IMR-90 (cell line): Measurements from ENCODE around the gene SPI1. TPM values are rescaled to one million over a fixed set of nuclear protein-coding genes. Genes with fewer than 3 reads are reported as not detected.

Source experiments
- ATAC-seq: fragments of 200-7000 bp; cut with Tn5 transposase; 2 replicates; pipeline ENCODE4 v1.9.1; 2020; ENCODE audit warnings: low read depth, mild to moderate bottlenecking, moderate library complexity
- BruUV-seq: library from RNA; stranded (reverse); fragments of 400-500 nt; replicated peaks from 2 replicates; lab custom pipeline; 2021; lab: Mats Ljungman, UMichigan
- CTCF ChIA-PET: fragments of 300-600 bp; formaldehyde crosslinking; extraction: SDS; loops from one replicate; lab custom pipeline; 2021; ENCODE audit warnings: antibody characterized with exemption; lab: Yijun Ruan, JAX
- POLR2A ChIA-PET: fragments of 300-600 bp; sonication (Branson Sonifier 250); formaldehyde crosslinking; loops from one replicate; lab custom pipeline; 2022; ENCODE audit warnings: antibody characterized with exemption; ENCODE audit not compliant: unreplicated experiment; lab: Charles Lee
- DNase-seq: peaks from one replicate; pipeline ENCODE4 v3.0.0; 2013
- H2AFZ ChIP-seq: replicated peaks from 2 replicates; pipeline ENCODE3; 2013; ENCODE audit warnings: low read length, mild to moderate bottlenecking; ENCODE audit not compliant: poor library complexity
- H2AK5ac ChIP-seq: 2 replicates; pipeline ENCODE4 v1.6.1; 2013; ENCODE audit warnings: low read depth, low read length, inconsistent platforms
- H2AK9ac ChIP-seq: replicated peaks from 2 replicates; pipeline ENCODE3; 2013; ENCODE audit warnings: mild to moderate bottlenecking, low read depth, low read length, moderate library complexity; ENCODE audit not compliant: poor library complexity
- H2BK120ac ChIP-seq: 2 replicates; pipeline ENCODE4 v1.6.1; 2013; ENCODE audit warnings: low read depth, low read length, inconsistent platforms
- H2BK15ac ChIP-seq: 3 replicates; pipeline ENCODE4 v1.6.1; 2013; ENCODE audit warnings: low read depth, low read length, inconsistent platforms
- H2BK20ac ChIP-seq: 2 replicates; pipeline ENCODE4 v1.6.1; 2013; ENCODE audit warnings: low read depth, mild to moderate bottlenecking, inconsistent platforms, low read length, moderate library complexity
- H2BK5ac ChIP-seq: 2 replicates; pipeline ENCODE4 v1.6.1; 2013; ENCODE audit warnings: mild to moderate bottlenecking, low read depth, low read length, inconsistent platforms; ENCODE audit not compliant: poor library complexity, severe bottlenecking
- H3K14ac ChIP-seq: replicated peaks from 2 replicates; pipeline ENCODE4 v1.6.1; 2013; ENCODE audit warnings: low read depth, low read length, inconsistent platforms
- H3K18ac ChIP-seq: 2 replicates; pipeline ENCODE4 v1.6.1; 2013; ENCODE audit warnings: low read depth, low read length, control low read depth
- H3K23ac ChIP-seq: 2 replicates; pipeline ENCODE4 v1.6.1; 2013; ENCODE audit warnings: low read depth, low read length, inconsistent platforms
- H3K27ac ChIP-seq: 2 replicates; pipeline ENCODE4 v1.5.1; 2013; ENCODE audit warnings: mild to moderate bottlenecking, control low read depth, low read length; ENCODE audit not compliant: insufficient read depth
- H3K27me3 ChIP-seq: 2 replicates; pipeline ENCODE4 v1.6.1; 2013; ENCODE audit warnings: low read length; ENCODE audit not compliant: control insufficient read depth, insufficient read depth
- H3K36me3 ChIP-seq: 2 replicates; pipeline ENCODE4 v1.6.1; 2013; ENCODE audit warnings: low read length, mixed read lengths; ENCODE audit not compliant: control insufficient read depth, insufficient read depth
- H3K4ac ChIP-seq: 2 replicates; pipeline ENCODE4 v1.6.1; 2013; ENCODE audit warnings: low read depth, low read length, inconsistent platforms
- H3K4me1 ChIP-seq: 2 replicates; pipeline ENCODE4 v1.6.1; 2013; ENCODE audit warnings: low read length, mixed read lengths; ENCODE audit not compliant: control insufficient read depth, insufficient read depth
- H3K4me2 ChIP-seq: 2 replicates; pipeline ENCODE4 v1.6.1; 2013; ENCODE audit warnings: low read depth, mild to moderate bottlenecking, control low read depth, low read length, moderate library complexity
- H3K4me3 ChIP-seq: 2 replicates; pipeline ENCODE4 v1.5.1; 2013; ENCODE audit warnings: low read depth, mild to moderate bottlenecking, control low read depth, low read length, moderate library complexity; ENCODE audit not compliant: insufficient read depth
- H3K56ac ChIP-seq: 2 replicates; pipeline ENCODE4 v1.6.1; 2013; ENCODE audit warnings: low read length, inconsistent platforms; ENCODE audit not compliant: insufficient read depth; ENCODE audit errors: extremely low read depth
- H3K79me1 ChIP-seq, 2 experiments: 2 replicates each; pipeline ENCODE4 v1.6.1; 2013; ENCODE audit warnings: low read length in 2 of 2, inconsistent platforms in 1 of 2, low read depth in 1 of 2
- H3K9ac ChIP-seq: 2 replicates; pipeline ENCODE4 v1.6.1; 2013; ENCODE audit warnings: low read depth, low read length, control low read depth
- H3K9me1 ChIP-seq: 2 replicates; pipeline ENCODE4 v1.6.1; 2013; ENCODE audit warnings: low read length, inconsistent platforms; ENCODE audit not compliant: insufficient read depth
- H3K9me3 ChIP-seq: 2 replicates; pipeline ENCODE4 v1.6.1; 2013; ENCODE audit warnings: low read length; ENCODE audit not compliant: control insufficient read depth, insufficient read depth
- H4K20me1 ChIP-seq: 2 replicates; pipeline ENCODE4 v1.6.1; 2013; ENCODE audit warnings: low read length, inconsistent platforms; ENCODE audit not compliant: insufficient read depth
- H4K5ac ChIP-seq: 2 replicates; pipeline ENCODE4 v1.6.1; 2013; ENCODE audit warnings: mild to moderate bottlenecking, low read depth, low read length, control low read depth
- H4K8ac ChIP-seq, 2 experiments: 2 replicates each; pipeline ENCODE4 v1.6.1; 2013; ENCODE audit warnings: low read depth in 2 of 2, low read length in 2 of 2, control low read depth in 1 of 2, inconsistent platforms in 1 of 2
- H4K91ac ChIP-seq: 2 replicates; pipeline ENCODE4 v1.6.1; 2013; ENCODE audit warnings: low read depth, low read length, inconsistent platforms; ENCODE audit not compliant: insufficient read depth
- MXI1 ChIP-seq: IDR thresholded peaks from 2 replicates; pipeline ENCODE4 v1.6.1; 2012; ENCODE audit warnings: low read depth, mild to moderate bottlenecking, low read length, moderate library complexity, borderline replicate concordance
- POLR2A ChIP-seq: IDR thresholded peaks from 2 replicates; pipeline ENCODE4 v1.6.1; 2012; ENCODE audit warnings: mild to moderate bottlenecking, low read depth, low read length
- RFX5 ChIP-seq: IDR thresholded peaks from 2 replicates; pipeline ENCODE4 v1.8.0; 2012; ENCODE audit warnings: low read depth, mild to moderate bottlenecking, low read length, moderate library complexity
- SMC3 ChIP-seq: fragments of 150-350 bp; IDR thresholded peaks from 2 replicates; pipeline ENCODE4 v1.6.1; 2016; ENCODE audit warnings: low read depth, mild to moderate bottlenecking, antibody characterized with exemption, low read length, moderate library complexity
- WGBS, 2 experiments: methylation state at CpG; one replicate each; pipeline versions ENCODE4 v1.1.5 to v1.1.7; 2013; ENCODE audit warnings: missing lambda C conversion rate in 2 of 2; ENCODE audit not compliant: insufficient read length in 1 of 2; ENCODE audit errors: extremely low coverage in 2 of 2; 5-methylcytosine and 5-hydroxymethylcytosine counted together
- dilution Hi-C: fragments of 300-500 bp; cut with HindIII; formaldehyde crosslinking; loops from one replicate; pipeline ENCODE4 v1.14.3; 2018; ENCODE audit warnings: low sequenced_read_pairs; ENCODE audit not compliant: unreplicated experiment
- in situ Hi-C: fragments of 300-500 bp; cut with MboI; formaldehyde crosslinking; loops from 3 replicates; pipeline ENCODE4 v1.14.3; 2019; ENCODE audit warnings: low sequenced_read_pairs, inconsistent platforms, mixed read lengths
- intact Hi-C: fragments of 100-400 bp; cut with micrococcal nuclease; formaldehyde crosslinking; loops from 2 replicates; pipeline ENCODE4 v1.10.0; 2022
- polyA plus RNA-seq, 3 experiments: library from polyadenylated mRNA; depleted of rRNA; stranded (reverse); fragments of >200 nt; gene quantifications; 2 replicates each; pipeline ENCODE4 v1.2.3, GENCODE V29; 2012; ENCODE audit warnings: low replicate concordance in 1 of 3
- total RNA-seq: library from RNA; depleted of rRNA; stranded (reverse); fragments of >200 nt; gene quantifications from 2 replicates; pipeline ENCODE4 v1.2.3, GENCODE V29; 2012

Gene SPI1
- total and polyA plus RNA-seq, 2 of the 4 experiments (the other 2 are of a cell fraction): not detected

DNA sequence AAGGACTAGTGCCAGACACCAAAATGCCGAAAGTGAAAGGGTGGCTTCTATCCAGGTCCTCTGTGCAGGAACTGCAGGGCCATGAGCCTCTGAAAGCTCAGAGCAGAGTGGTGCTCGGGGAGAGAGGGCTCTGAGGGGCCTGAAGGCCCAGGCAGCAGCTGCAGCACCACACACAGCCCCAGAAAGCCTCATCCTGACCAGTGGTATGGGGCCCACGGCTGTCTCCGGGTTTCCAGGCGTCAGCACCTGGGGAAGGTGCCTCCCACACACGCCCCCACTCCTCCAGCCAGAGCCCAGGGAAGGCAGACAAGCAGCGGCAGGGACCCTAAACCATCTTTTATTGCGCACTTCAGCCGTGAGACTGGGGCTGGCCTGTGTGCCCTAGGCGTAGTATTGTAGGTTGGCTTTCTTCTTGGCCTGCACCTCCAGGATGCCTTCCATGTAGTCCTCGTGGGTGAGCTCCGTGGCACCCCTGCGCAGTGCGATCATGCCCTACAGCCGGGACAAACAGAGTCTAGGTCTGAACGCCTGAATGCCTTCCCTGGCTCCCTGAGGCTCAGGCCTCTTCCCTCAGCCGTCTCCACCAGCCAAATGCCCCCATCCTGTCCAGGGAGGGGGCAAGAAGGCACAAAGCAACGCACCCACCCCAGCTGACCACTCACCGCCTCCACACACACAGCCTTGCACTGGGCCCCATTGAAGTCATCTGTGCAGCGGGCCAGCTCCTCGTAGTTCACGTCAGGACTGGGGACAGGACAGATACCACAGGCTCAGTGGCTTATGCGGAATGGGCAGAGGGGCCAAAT, 40.3 kb upstream of the SPI1 start:
- Histone ChIP-seq H3K4me2 (no peak overlapping the region), H2BK5ac (no peak overlapping the region), H4K91ac (no peak overlapping the region), H4K5ac (0 out of 2 replicates have a peak overlapping the region, but pooled peaks have one; percentile 19), H3K14ac (no peak overlapping the region), H3K9ac (no peak overlapping the region), H3K9me3 (no peaks in the 10 kb centered on the region), H3K9me1 (peaks cover 6% of the 10 kb centered on the region; the same call in 1 of the 2 replicates), H3K23ac (no peak overlapping the region), H3K18ac (no peak overlapping the region), H2BK15ac (no peak overlapping the region; the same call in 2 of the 3 replicates), H3K79me1 (peaks cover 30 to 69% of the 10 kb centered on the region in 2 experiments; a peak in 3 of 4 replicates), H2AK9ac (no peak overlapping the region), H3K4me3 (no peak overlapping the region), H3K4ac (peak overlapping the region; percentile 30; the same call in 1 of the 2 replicates), H2BK120ac (no peak overlapping the region), H3K27ac (peak overlapping the region; percentile 30; the same call in 1 of the 2 replicates), H4K20me1 (peaks cover 7% of the 10 kb centered on the region; the same call in 1 of the 2 replicates), H2BK20ac (no peak overlapping the region), H3K4me1 (peaks cover 35% of the 10 kb centered on the region), H2AFZ (no peak overlapping the region), H3K56ac (no peak overlapping the region), H4K8ac (peak overlapping the region in 1 of 2 experiments; percentile 22; a peak in 3 of 4 replicates), H2AK5ac (peak overlapping the region; percentile 14; the same call in 1 of the 2 replicates), H3K36me3 (peaks cover 72% of the 10 kb centered on the region), H3K27me3 (no peaks in the 10 kb centered on the region)
- no peak for ATAC-seq
- no peak for DNase-seq
- intact Hi-C loops (no loop called here), in situ Hi-C loops (no loop called here), dilution Hi-C loops (no loop called here)
- POLR2A ChIA-PET: no interaction called here
- CTCF ChIA-PET: no interaction called here
- TF ChIP-seq POLR2A (0 out of 2 replicates have a peak, but pooled peaks have one; percentile 8), SMC3 (no peak), MXI1 (no peak), RFX5 (no peak)
- WGBS, 2 experiments: 92% methylated on average over 7 of the region's 23 CpGs; no CpG with 5 or more reads in 1 of the 2 experiments
- no TSS peak for BruUV-seq
